ENCODE data around the gene ADAM33. TPM values are rescaled to one million over a fixed set of nuclear protein-coding genes. Genes with fewer than 3 reads are reported as not detected.

Gene ADAM33
- total and polyA plus RNA-seq, 2 of the 13 experiments (the other 11 are each of a cell fraction or from before 2014, with no cell fraction given) = not detected

DNA sequence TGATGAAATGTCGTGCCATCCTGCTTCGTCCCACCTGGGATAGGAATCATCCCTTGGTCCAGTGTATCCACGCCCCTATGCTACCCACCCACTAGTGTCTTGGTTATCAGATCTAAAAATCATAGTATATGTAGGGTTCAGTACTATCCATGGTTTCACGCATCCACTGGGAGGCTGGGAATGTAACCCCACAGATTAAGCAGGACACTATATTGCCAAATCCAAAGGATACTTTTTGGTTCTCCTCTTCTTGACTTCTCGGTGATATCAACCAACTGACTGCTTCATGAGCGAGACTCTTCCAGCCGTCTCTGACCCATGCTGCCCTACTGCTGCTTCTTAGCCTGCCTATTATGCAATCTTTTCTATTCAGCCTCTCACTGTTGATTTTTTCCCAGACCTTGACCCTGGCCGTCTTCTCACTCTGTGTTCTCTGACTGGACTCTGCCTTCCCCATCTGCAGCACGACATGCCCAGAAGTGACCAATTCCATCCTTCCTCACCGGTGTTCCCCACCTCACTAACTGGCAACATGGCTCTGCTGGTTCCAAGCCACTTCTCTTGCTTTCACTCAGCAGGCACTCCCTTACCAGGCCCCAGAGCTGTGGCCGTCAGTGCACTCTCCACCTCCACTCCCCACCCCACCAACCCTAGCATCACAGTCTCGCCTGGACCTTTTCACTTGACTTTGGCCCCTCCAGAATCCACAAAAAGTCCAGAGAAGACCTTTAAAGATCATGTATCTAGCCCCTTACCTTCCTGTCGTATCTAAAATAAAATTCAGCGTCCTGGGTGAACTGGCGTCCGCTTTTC, 53.1 kb downstream of the ADAM33 start (continued):
- TF ChIP-seq HOXA5 (CRISPR knock-in tag; IDR thresholded peaks at IDR 0.05) (0 out of 2 replicates have a peak, but pooled peaks have one; percentile 66), MED1 (CRISPR knock-in tag; IDR thresholded peaks at IDR 0.05) (peak; percentile 87), BHLHE40 (IDR thresholded peaks at IDR 0.05; ENCODE audit: low read length) (no peak)
- TF ChIP-seq, protein P1, sequence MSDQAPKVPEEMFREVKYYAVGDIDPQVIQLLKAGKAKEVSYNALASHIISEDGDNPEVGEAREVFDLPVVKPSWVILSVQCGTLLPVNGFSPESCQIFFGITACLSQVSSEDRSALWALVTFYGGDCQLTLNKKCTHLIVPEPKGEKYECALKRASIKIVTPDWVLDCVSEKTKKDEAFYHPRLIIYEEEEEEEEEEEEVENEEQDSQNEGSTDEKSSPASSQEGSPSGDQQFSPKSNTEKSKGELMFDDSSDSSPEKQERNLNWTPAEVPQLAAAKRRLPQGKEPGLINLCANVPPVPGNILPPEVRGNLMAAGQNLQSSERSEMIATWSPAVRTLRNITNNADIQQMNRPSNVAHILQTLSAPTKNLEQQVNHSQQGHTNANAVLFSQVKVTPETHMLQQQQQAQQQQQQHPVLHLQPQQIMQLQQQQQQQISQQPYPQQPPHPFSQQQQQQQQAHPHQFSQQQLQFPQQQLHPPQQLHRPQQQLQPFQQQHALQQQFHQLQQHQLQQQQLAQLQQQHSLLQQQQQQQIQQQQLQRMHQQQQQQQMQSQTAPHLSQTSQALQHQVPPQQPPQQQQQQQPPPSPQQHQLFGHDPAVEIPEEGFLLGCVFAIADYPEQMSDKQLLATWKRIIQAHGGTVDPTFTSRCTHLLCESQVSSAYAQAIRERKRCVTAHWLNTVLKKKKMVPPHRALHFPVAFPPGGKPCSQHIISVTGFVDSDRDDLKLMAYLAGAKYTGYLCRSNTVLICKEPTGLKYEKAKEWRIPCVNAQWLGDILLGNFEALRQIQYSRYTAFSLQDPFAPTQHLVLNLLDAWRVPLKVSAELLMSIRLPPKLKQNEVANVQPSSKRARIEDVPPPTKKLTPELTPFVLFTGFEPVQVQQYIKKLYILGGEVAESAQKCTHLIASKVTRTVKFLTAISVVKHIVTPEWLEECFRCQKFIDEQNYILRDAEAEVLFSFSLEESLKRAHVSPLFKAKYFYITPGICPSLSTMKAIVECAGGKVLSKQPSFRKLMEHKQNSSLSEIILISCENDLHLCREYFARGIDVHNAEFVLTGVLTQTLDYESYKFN (CRISPR knock-in tag; conservative IDR thresholded peaks at IDR 0.05) = peak; percentile 90
- TF ChIP-seq, protein P2, sequence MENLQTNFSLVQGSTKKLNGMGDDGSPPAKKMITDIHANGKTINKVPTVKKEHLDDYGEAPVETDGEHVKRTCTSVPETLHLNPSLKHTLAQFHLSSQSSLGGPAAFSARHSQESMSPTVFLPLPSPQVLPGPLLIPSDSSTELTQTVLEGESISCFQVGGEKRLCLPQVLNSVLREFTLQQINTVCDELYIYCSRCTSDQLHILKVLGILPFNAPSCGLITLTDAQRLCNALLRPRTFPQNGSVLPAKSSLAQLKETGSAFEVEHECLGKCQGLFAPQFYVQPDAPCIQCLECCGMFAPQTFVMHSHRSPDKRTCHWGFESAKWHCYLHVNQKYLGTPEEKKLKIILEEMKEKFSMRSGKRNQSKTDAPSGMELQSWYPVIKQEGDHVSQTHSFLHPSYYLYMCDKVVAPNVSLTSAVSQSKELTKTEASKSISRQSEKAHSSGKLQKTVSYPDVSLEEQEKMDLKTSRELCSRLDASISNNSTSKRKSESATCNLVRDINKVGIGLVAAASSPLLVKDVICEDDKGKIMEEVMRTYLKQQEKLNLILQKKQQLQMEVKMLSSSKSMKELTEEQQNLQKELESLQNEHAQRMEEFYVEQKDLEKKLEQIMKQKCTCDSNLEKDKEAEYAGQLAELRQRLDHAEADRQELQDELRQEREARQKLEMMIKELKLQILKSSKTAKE (CRISPR knock-in tag; IDR thresholded peaks at IDR 0.05; ENCODE audit: borderline replicate concordance) = peak; percentile 98
- TF ChIP-seq, protein P3, sequence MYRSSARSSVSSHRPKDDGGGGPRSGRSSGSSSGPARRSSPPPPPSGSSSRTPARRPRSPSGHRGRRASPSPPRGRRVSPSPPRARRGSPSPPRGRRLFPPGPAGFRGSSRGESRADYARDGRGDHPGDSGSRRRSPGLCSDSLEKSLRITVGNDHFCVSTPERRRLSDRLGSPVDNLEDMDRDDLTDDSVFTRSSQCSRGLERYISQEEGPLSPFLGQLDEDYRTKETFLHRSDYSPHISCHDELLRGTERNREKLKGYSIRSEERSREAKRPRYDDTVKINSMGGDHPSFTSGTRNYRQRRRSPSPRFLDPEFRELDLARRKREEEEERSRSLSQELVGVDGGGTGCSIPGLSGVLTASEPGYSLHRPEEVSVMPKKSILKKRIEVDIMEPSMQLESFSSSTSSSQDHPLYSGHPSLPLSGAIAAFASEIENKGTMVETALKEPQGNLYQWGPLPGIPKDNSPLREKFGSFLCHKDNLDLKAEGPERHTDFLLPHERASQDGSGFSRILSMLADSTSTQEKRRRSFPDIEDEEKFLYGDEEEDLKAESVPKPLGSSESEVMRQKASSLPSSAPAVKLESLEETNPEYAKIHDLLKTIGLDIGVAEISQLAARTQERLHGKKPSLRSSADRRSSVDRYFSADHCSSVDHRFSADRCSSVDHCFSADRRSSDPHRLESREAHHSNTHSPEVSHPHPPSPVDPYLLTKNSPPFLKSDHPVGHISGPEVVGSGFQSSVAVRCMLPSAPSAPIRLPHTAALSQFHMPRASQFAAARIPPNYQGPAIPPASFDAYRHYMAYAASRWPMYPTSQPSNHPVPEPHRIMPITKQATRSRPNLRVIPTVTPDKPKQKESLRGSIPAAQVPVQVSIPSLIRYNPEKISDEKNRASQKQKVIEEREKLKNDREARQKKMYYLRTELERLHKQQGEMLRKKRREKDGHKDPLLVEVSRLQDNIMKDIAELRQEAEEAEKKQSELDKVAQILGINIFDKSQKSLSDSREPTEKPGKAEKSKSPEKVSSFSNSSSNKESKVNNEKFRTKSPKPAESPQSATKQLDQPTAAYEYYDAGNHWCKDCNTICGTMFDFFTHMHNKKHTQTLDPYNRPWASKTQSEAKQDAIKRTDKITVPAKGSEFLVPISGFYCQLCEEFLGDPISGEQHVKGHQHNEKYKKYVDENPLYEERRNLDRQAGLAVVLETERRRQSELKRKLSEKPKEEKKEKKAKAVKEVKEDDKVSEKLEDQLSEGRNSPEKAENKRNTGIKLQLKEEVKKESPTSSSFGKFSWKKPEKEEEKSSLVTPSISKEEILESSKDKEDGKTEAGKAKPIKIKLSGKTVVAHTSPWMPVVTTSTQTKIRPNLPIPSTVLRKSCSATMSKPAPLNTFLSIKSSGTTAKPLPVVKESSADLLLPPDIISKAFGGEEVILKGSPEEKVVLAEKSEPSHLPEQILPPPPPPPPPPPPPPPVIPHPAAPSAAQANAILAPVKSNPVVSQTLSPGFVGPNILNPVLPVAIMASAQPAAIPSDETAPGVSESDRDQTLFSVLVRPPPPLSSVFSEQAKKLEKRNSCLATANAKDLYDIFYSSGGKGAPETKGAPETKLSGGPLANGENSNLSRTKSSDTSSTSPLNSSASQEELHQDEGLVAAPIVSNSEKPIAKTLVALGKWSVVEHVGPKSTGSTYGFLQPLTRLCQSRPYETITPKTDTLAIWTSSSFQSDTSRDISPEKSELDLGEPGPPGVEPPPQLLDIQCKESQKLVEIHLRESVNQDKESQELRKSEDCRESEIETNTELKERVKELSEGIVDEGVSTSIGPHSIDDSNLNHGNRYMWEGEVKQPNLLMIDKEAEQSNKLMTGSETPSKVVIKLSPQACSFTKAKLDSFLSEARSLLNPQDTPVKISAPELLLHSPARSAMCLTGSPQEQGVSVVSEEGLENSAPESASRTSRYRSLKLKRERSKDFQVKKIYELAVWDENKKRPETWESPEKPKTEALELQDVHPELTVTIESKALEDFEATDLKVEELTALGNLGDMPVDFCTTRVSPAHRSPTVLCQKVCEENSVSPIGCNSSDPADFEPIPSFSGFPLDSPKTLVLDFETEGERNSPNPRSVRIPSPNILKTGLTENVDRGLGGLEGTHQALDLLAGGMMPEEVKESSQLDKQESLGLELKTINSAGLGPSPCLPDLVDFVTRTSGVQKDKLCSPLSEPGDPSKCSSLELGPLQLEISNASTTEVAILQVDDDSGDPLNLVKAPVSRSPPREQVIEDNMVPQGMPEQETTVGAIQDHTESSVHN (CRISPR knock-in tag; IDR thresholded peaks at IDR 0.05) = 0 out of 2 replicates have a peak, but pooled peaks have one; percentile 55
- TF ChIP-seq, protein P4, sequence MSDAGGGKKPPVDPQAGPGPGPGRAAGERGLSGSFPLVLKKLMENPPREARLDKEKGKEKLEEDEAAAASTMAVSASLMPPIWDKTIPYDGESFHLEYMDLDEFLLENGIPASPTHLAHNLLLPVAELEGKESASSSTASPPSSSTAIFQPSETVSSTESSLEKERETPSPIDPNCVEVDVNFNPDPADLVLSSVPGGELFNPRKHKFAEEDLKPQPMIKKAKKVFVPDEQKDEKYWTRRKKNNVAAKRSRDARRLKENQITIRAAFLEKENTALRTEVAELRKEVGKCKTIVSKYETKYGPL (CRISPR knock-in tag; IDR thresholded peaks at IDR 0.05) = peak; percentile 98
- TF ChIP-seq, protein P5, sequence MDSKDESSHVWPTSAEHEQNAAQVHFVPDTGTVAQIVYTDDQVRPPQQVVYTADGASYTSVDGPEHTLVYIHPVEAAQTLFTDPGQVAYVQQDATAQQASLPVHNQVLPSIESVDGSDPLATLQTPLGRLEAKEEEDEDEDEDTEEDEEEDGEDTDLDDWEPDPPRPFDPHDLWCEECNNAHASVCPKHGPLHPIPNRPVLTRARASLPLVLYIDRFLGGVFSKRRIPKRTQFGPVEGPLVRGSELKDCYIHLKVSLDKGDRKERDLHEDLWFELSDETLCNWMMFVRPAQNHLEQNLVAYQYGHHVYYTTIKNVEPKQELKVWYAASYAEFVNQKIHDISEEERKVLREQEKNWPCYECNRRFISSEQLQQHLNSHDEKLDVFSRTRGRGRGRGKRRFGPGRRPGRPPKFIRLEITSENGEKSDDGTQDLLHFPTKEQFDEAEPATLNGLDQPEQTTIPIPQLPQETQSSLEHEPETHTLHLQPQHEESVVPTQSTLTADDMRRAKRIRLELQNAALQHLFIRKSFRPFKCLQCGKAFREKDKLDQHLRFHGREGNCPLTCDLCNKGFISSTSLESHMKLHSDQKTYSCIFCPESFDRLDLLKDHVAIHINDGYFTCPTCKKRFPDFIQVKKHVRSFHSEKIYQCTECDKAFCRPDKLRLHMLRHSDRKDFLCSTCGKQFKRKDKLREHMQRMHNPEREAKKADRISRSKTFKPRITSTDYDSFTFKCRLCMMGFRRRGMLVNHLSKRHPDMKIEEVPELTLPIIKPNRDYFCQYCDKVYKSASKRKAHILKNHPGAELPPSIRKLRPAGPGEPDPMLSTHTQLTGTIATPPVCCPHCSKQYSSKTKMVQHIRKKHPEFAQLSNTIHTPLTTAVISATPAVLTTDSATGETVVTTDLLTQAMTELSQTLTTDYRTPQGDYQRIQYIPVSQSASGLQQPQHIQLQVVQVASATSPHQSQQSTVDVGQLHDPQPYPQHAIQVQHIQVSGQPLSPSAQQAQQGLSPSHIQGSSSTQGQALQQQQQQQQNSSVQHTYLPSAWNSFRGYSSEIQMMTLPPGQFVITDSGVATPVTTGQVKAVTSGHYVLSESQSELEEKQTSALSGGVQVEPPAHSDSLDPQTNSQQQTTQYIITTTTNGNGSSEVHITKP (CRISPR knock-in tag; IDR thresholded peaks at IDR 0.05; ENCODE audit: low read depth) = no peak
